ENCODE results near the gene STYXL1.

The STYXL1 gene

DNA sequence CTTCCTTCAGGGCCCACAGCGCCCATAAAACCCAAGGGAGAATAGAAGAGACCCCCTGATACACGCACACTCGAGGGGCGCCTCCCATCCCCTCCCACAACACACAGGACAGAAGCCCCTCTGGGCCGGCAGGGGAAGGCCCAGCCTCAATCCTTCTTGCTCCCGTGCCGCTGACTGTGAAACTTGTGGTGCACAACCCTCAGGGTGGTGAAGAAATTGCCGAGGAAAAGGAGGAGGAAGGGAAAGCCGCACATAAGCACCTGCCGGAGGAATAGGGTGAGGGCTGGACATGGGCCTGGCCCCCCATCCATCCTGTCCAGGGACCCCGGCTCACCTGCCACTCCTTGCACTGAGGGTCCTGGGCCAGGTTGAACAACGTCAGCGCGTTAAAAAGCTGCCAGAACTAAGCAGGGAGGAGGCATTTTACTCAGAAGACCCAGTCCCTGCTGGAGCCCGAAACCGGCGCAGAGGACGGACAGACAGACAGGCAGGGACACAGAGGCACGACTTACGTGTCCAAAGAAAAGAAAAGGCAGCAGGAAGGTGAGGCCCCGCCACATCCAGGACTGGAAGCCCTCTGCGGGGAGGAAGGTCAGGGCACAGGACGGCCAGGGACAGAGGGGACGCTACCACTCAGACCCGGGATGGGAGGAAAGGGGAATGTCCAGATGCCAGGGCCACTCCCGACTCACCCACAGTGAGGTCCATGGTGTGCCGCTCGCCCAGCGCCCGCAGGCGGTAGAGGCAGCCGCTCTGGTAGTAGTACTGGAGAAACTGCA lies 60.6 kb downstream of the STYXL1 start:
- TF ChIP-seq, protein P1, sequence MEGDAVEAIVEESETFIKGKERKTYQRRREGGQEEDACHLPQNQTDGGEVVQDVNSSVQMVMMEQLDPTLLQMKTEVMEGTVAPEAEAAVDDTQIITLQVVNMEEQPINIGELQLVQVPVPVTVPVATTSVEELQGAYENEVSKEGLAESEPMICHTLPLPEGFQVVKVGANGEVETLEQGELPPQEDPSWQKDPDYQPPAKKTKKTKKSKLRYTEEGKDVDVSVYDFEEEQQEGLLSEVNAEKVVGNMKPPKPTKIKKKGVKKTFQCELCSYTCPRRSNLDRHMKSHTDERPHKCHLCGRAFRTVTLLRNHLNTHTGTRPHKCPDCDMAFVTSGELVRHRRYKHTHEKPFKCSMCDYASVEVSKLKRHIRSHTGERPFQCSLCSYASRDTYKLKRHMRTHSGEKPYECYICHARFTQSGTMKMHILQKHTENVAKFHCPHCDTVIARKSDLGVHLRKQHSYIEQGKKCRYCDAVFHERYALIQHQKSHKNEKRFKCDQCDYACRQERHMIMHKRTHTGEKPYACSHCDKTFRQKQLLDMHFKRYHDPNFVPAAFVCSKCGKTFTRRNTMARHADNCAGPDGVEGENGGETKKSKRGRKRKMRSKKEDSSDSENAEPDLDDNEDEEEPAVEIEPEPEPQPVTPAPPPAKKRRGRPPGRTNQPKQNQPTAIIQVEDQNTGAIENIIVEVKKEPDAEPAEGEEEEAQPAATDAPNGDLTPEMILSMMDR (IDR thresholded peaks at IDR 0.05; ENCODE audit: low read length, missing control alignments): no peak
- no peak for DNase-seq (ENCODE audit: low read depth)

DNA sequence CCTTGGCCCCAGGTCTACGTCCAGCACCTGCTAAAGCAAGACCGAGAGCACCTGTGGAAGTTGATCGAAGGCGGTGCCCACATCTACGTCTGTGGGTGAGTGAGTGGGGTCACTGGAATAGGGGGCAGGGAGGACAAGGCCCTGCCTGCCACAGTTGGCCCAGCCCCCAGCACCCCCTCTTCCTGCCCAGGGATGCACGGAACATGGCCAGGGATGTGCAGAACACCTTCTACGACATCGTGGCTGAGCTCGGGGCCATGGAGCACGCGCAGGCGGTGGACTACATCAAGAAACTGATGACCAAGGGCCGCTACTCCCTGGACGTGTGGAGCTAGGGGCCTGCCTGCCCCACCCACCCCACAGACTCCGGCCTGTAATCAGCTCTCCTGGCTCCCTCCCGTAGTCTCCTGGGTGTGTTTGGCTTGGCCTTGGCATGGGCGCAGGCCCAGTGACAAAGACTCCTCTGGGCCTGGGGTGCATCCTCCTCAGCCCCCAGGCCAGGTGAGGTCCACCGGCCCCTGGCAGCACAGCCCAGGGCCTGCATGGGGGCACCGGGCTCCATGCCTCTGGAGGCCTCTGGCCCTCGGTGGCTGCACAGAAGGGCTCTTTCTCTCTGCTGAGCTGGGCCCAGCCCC lies 61.5 kb downstream of the STYXL1 start:
- TF ChIP-seq, protein P1 (IDR thresholded peaks at IDR 0.05; ENCODE audit: low read length, missing control alignments): no peak
- DNase-seq (ENCODE audit: low read depth): no peak
- H3K4me3 ChIP-seq (replicated peaks; ENCODE audit: low read depth, low read length): no peak overlapping the region

More for the DNA sequence above, 60.6 kb downstream of the STYXL1 start:
- H3K4me3 ChIP-seq (replicated peaks; ENCODE audit: low read depth, low read length): no peak overlapping the region

DNA sequence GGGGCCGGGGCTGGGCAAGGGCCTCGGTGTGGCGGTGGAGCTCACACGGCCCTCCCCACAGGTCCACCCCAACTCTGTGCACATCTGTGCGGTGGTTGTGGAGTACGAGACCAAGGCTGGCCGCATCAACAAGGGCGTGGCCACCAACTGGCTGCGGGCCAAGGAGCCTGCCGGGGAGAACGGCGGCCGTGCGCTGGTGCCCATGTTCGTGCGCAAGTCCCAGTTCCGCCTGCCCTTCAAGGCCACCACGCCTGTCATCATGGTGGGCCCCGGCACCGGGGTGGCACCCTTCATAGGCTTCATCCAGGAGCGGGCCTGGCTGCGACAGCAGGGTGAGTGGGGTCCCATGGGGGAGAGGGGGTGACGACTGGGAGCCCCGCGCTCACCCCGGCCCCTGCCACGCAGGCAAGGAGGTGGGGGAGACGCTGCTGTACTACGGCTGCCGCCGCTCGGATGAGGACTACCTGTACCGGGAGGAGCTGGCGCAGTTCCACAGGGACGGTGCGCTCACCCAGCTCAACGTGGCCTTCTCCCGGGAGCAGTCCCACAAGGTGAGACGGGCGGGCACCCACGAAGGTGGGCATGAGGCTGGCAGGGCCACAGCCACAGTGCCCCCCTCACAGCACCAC lies 62.2 kb downstream of the STYXL1 start:
- TF ChIP-seq, protein P1 (IDR thresholded peaks at IDR 0.05; ENCODE audit: low read length, missing control alignments): no peak
- DNase-seq (ENCODE audit: low read depth): no peak
- no peak overlapping the region for H3K4me3 ChIP-seq (replicated peaks; ENCODE audit: low read depth, low read length)

DNA sequence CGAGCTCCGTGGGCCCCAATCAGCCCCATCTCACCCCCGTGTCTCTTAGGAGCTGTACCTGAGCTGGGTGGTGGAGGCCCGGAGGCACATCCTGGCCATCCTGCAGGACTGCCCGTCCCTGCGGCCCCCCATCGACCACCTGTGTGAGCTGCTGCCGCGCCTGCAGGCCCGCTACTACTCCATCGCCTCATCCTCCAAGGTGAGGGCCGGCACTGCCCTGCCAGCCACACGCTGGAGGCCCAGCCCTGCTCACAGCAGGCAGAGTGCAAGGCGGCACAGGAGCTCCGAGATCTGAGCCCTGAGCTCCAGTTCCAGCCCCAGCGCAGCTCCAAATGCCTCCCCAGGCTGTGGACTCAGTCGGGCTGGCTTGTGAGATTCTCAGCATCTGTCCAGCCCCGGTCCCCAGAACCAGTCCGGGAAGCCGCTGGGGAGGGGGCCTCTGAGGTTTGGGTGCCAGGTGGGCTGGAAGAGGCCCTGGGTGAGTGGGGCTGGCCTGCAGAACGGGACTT lies 62.7 kb downstream of the STYXL1 start:
- DNase-seq (ENCODE audit: low read depth): no peak
- TF ChIP-seq, protein P1 (IDR thresholded peaks at IDR 0.05; ENCODE audit: low read length, missing control alignments): no peak
- H3K4me3 ChIP-seq (replicated peaks; ENCODE audit: low read depth, low read length): no peak overlapping the region

DNA sequence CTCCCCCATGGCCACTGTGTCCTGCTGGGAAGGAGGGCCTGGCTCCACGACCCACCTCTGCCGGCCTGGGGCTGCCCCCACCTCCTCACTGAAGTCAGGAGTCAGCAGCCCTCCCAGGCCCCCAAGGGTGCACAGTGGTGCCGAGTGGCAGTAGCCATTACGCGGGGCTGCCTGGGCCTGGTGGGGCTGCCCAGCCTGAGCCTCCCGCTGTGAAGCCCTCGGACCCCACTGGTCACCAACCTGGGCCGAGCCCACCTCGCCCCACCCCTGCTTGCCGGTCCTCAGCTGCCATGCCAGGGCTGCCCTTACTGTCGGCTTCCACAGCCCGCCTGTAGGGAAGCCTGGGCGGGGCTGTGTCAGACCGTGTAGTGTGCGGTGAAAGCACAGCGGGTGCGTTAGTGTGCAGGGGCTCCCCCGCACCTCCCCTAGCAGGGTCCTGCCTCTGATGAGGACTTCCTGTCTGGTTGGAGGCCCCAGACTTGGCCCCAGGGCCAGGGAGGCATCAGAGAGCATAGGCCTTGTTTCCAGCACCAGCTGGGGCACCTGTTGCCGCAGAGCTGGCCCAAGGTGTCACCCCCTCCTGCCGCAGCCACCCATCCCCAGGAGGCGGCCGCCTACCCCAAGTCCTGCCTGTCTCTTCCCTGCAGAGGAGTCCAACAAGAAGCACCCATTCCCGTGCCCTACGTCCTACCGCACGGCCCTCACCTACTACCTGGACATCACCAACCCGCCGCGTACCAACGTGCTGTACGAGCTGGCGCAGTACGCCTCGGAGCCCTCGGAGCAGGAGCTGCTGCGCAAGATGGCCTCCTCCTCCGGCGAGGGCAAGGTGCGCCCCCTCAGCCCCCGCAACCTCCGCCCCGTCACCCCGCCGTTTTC lies 63.4 kb downstream of the STYXL1 start:
- DNase-seq (ENCODE audit: low read depth): no peak
- TF ChIP-seq, protein P1 (IDR thresholded peaks at IDR 0.05; ENCODE audit: low read length, missing control alignments): no peak
- H3K4me3 ChIP-seq (replicated peaks; ENCODE audit: low read depth, low read length): no peak overlapping the region

DNA sequence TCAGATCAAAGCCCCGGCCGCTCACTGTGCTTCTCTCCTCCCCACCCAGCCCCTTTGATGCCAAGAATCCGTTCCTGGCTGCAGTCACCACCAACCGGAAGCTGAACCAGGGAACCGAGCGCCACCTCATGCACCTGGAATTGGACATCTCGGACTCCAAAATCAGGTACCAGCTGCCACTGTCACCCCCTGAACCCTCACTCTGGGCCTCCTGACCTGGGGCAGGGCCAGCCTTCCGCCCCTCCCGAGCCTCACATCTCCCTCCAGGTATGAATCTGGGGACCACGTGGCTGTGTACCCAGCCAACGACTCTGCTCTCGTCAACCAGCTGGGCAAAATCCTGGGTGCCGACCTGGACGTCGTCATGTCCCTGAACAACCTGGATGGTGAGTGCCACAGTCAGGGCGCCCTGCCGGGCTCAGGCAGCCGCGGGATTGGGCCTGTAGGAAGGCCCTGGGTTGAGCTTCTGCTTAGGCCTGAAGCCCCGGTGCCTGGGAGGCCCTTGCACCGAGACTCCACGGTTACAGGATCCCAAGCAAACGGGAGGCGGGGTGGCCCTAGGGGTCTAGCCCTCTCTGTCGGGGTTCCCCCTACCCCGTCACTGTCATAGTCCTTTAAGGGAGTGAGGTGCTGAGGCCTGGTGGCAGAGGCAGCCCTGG lies 64.2 kb downstream of the STYXL1 start:
- no peak overlapping the region for H3K4me3 ChIP-seq (replicated peaks; ENCODE audit: low read depth, low read length)
- DNase-seq (ENCODE audit: low read depth): no peak
- TF ChIP-seq, protein P1 (IDR thresholded peaks at IDR 0.05; ENCODE audit: low read length, missing control alignments): no peak
